Ovary (tissue), 9 donors: ENCODE data around the gene TBATA. TPM values are rescaled to one million over a fixed set of nuclear protein-coding genes. Genes with fewer than 3 reads are reported as not detected.

Experiments used
- DNase-seq, 5 donors: peaks; one replicate each; pipeline ENCODE4 v3.0.0-alpha.2; 2019 to 2020
- H3K27ac ChIP-seq, 2 donors: fragments of 200-600 bp; one replicate each; pipeline versions ENCODE4 v1.5.1 to v1.8.0; 2019 to 2022
- H3K27me3 ChIP-seq: fragments of 200-600 bp; one replicate; pipeline ENCODE4 v1.8.0; 2022
- H3K36me3 ChIP-seq: fragments of 200-600 bp; sonication (generic); one replicate; pipeline ENCODE4 v1.5.1; 2019
- H3K4me1 ChIP-seq: one replicate; pipeline ENCODE4 v1.8.1; 2013; ENCODE audit warnings: mild to moderate bottlenecking, moderate library complexity; ENCODE audit not compliant: insufficient read depth
- H3K4me3 ChIP-seq: fragments of 200-600 bp; sonication (generic); one replicate; pipeline ENCODE4 v1.5.1; 2017
- H3K9me3 ChIP-seq, 2 donors: fragments of 200-600 bp in 1 of 2; sonication (generic) in 1 of 2; one replicate each; pipeline versions ENCODE4 v1.5.1 to v1.8.1; 2013 to 2019; ENCODE audit warnings: mild to moderate bottlenecking in 1 of 2, moderate library complexity in 1 of 2
- EP300 ChIP-seq: sonication (generic); formaldehyde crosslinking; IDR thresholded peaks from one replicate; pipeline ENCODE4 v1.6.1; 2017; ENCODE audit warnings: antibody characterized with exemption
- POLR2A ChIP-seq: fragments of 450-650 bp; IDR thresholded peaks from one replicate; pipeline ENCODE4 v1.6.1; 2017; ENCODE audit warnings: antibody characterized with exemption, mild to moderate bottlenecking, moderate library complexity
- WGBS, 3 donors: extraction: QIAGEN DNeasy Blood & Tissue Kit in 1 of 3; methylation state at CpG; one replicate each; pipeline versions ENCODE4 v1.1.5 to v1.1.7; 2013 to 2017; 5-methylcytosine and 5-hydroxymethylcytosine counted together
- intact Hi-C, 4 donors: fragments of 100-400 bp; cut with DNase I; formaldehyde crosslinking; loops; one replicate each; pipeline versions ENCODE4 v1.11.0 to v1.15.1; 2022 to 2023
- polyA plus RNA-seq, 2 donors: library from polyadenylated mRNA; stranded (reverse); fragments of 200-250 nt in 1 of 2; fragments of 350-450 nt in 1 of 2; fragmentation: Illumina TruSeq in 1 of 2; extraction: RNeasy Lipid Tissue Mini Kit (QIAGEN cat#74804) in 1 of 2; gene quantifications; one replicate each; pipeline ENCODE4 v1.2.3, GENCODE V29; 2013 to 2014
- total RNA-seq, 7 donors: library from RNA; depleted of rRNA in 2 of 7; stranded (reverse); fragments of >200 nt in 2 of 7; fragmentation: NEBNext Ultra II Directional in 3 of 7; extraction: Animal tissue kit (Norgen Biotek cat#: 25700) in 3 of 7; gene quantifications; one replicate each; pipeline versions ENCODE4 v1.1.0 to v1.2.4, GENCODE V29; 2016 to 2023
- TF ChIP-seq, protein P1 (sequence below), 3 donors: fragments of 450-650 bp in 2 of 3; fragments of 200-600 bp in 1 of 3; IDR thresholded peaks; one replicate each; pipeline versions ENCODE4 v1.5.1 to v1.8.0; 2016 to 2022; ENCODE audit warnings: antibody characterized with exemption in 3 of 3, mild to moderate bottlenecking in 1 of 3
- donor health status: DM: no; HTN: no; CAD: no; lungs with moderate emphysema.
- donor health status: DM: no; HTN: no; CAD: no.
- donor health status: Bipolar disorder and iron deficiency.
- donor health status: DM: yes; HTN: yes; CAD: no.
- donor health status: DM: no; HTN: no; CAD: no.
- donor health status: DM: yes; HTN: yes; CAD: no.

The TBATA gene
- total and polyA plus RNA-seq, 9 donors = not detected

DNA sequence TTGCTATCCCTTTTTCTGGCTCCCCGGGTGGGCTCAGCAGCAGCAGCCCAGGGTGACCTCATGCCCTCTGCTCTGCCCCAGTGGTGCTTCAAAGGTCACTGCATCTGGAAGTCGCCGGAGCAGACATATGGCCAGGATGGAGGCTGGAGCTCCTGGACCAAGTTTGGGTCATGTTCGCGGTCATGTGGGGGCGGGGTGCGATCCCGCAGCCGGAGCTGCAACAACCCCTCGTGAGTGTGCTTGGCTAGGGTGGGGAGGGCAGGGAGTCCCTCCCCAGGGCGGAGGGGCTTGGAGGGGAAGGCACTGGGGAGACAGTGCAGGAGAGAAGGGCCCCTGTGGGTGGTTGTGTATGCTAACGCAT, 46.4 kb downstream of the TBATA start:
- Histone ChIP-seq H3K9me3 (no peaks in the 10 kb centered on the region), H3K4me1 (peaks cover 5% of the 10 kb centered on the region), H3K4me3 (no peak overlapping the region), H3K27me3 (no peaks in the 10 kb centered on the region), H3K27ac (no peak overlapping the region), H3K36me3 (no peaks in the 10 kb centered on the region)
- DNase-seq = no peak
- WGBS, 3 donors = 79 to 89% (median 81%) methylated on average over 12 of the region's 12 CpGs
- TF ChIP-seq, protein P1, sequence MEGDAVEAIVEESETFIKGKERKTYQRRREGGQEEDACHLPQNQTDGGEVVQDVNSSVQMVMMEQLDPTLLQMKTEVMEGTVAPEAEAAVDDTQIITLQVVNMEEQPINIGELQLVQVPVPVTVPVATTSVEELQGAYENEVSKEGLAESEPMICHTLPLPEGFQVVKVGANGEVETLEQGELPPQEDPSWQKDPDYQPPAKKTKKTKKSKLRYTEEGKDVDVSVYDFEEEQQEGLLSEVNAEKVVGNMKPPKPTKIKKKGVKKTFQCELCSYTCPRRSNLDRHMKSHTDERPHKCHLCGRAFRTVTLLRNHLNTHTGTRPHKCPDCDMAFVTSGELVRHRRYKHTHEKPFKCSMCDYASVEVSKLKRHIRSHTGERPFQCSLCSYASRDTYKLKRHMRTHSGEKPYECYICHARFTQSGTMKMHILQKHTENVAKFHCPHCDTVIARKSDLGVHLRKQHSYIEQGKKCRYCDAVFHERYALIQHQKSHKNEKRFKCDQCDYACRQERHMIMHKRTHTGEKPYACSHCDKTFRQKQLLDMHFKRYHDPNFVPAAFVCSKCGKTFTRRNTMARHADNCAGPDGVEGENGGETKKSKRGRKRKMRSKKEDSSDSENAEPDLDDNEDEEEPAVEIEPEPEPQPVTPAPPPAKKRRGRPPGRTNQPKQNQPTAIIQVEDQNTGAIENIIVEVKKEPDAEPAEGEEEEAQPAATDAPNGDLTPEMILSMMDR (IDR thresholded peaks at IDR 0.05) = no peak
- TF ChIP-seq POLR2A (no peak), EP300 (no peak)
- intact Hi-C loops = no loop called here

- H3K36me3 ChIP-seq = no peaks in the 10 kb centered on the region
- no peak overlapping the region for H3K27ac ChIP-seq
- intact Hi-C loops = no loop called here
- no peak overlapping the region for H3K4me3 ChIP-seq
- TF ChIP-seq, protein P1 (IDR thresholded peaks at IDR 0.05) = no peak
- no peak for TF ChIP-seq EP300
- TF ChIP-seq POLR2A = no peak
- no peaks in the 10 kb centered on the region for H3K9me3 ChIP-seq
- DNase-seq = no peak
- whole genome bisulfite sequencing, 3 donors = 85 to 90% (median 89%) methylated on average over 3 of the region's 3 CpGs
- peaks cover 5% of the 10 kb centered on the region for H3K4me1 ChIP-seq
- no peaks in the 10 kb centered on the region for H3K27me3 ChIP-seq
Measured at GRCh38 chr10:70738006-70738760, 47.0 kb downstream of the TBATA start.

DNA sequence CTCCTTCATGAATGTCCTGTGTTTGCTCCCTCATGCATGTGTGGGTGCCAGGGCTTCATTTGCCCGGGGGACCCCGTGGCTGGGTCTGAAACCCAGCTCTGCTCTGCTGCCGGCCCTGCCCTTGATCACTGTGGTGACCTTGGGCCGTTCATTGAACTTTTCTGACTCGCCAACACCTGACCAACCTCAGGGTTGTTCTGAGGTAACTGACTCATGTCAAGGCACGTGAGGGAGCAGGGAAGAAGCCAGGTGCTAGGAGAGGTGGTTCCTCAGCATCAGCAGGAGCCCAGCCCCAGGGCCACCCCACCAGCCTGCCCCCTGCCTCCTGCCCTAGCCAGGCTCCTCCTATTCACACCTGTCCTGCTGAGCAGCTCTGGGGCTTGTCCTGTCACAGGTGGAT, 47.9 kb downstream of the TBATA start:
- no peak overlapping the region for H3K27ac ChIP-seq
- intact Hi-C loops = no loop called here

DNA sequence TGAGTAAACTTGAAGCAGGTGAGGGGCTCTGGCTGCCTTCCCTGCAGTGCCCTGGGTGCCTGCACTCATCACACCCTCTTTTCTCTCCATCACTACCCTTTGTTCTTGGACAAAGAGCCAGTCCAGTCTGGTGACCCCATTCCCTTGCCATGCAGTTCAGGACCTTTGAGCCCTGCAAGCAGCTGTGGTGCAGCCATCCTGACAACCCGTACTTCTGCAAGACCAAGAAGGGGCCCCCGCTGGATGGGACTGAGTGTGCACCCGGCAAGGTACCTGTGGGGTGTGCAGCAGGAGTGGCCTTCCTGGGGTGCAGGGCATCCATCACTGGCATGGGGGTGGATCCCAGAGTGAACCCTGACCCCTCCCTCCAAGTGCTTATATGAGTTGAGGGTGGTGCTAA, 48.7 kb downstream of the TBATA start:
- intact Hi-C loops = no loop called here
- no peaks in the 10 kb centered on the region for H3K36me3 ChIP-seq
- no peak overlapping the region for H3K4me3 ChIP-seq
- H3K27ac ChIP-seq = no peak overlapping the region
- TF ChIP-seq EP300 (no peak), POLR2A (no peak)
- TF ChIP-seq, protein P1 (IDR thresholded peaks at IDR 0.05) = no peak
- 95 to 100% (median 97%) methylated on average over 3 of the region's 3 CpGs for WGBS, 3 donors
- no peaks in the 10 kb centered on the region for H3K4me1 ChIP-seq
- H3K9me3 ChIP-seq = no peaks in the 10 kb centered on the region
- H3K27me3 ChIP-seq = no peaks in the 10 kb centered on the region
- DNase-seq = no peak

More for the DNA sequence above, 47.9 kb downstream of the TBATA start:
- no peaks in the 10 kb centered on the region for H3K36me3 ChIP-seq
- no peak for DNase-seq
- no peaks in the 10 kb centered on the region for H3K27me3 ChIP-seq
- no peak overlapping the region for H3K4me3 ChIP-seq
- H3K9me3 ChIP-seq = no peaks in the 10 kb centered on the region
- H3K4me1 ChIP-seq = peaks cover 2% of the 10 kb centered on the region
- TF ChIP-seq, protein P1 (IDR thresholded peaks at IDR 0.05) = no peak
- no peak for TF ChIP-seq POLR2A
- 72 to 77% (median 76%) methylated on average over 6 of the region's 6 CpGs for WGBS, 3 donors
